Lower leg skin (tissue), 3 donors: ENCODE results near the gene CFD.

Experiments used
- POLR2A ChIP-seq, 2 donors: fragments of 450-650 bp; IDR thresholded peaks; one replicate each; pipeline ENCODE4 v1.6.1; 2016 to 2017; ENCODE audit warnings: antibody characterized with exemption in 2 of 2, mild to moderate bottlenecking in 1 of 2, moderate library complexity in 1 of 2
- TF ChIP-seq, protein P1 (sequence below), 3 donors: fragments of 450-650 bp; IDR thresholded peaks; one replicate each; pipeline ENCODE4 v1.5.1; 2016; ENCODE audit warnings: antibody characterized with exemption in 3 of 3, mild to moderate bottlenecking in 3 of 3, moderate library complexity in 2 of 3

DNA sequence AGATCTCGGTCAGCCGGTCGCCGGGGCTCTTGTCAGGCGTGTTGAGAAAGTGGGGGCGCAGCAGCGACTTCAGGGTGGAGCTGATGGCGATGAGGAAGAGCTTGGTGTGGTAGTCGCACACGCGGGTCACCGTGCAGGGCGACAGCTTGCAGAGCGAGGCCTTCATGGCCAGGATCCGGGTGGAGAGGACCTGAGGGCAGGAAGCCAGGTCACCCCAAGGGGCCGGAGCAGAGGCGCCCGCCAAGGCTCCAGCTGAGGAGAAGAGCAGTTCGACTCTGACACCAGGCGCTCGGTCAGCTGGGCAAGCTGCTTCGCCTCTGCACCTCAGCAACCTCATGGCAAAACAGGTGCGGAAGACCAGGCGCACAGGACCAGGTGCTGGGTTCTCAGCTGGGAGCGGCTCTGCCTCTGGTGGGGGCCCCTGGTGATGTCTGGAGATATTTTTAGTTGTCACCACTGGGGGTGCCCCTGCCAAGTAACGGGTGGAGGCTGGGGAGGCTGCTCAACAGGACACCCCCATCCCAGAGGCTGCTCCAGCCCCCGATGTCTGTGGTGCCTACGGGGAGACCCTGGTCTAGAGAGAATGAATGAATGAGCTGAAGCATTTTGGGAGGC lies 15.9 kb downstream of the CFD start:
- TF ChIP-seq, protein P1, sequence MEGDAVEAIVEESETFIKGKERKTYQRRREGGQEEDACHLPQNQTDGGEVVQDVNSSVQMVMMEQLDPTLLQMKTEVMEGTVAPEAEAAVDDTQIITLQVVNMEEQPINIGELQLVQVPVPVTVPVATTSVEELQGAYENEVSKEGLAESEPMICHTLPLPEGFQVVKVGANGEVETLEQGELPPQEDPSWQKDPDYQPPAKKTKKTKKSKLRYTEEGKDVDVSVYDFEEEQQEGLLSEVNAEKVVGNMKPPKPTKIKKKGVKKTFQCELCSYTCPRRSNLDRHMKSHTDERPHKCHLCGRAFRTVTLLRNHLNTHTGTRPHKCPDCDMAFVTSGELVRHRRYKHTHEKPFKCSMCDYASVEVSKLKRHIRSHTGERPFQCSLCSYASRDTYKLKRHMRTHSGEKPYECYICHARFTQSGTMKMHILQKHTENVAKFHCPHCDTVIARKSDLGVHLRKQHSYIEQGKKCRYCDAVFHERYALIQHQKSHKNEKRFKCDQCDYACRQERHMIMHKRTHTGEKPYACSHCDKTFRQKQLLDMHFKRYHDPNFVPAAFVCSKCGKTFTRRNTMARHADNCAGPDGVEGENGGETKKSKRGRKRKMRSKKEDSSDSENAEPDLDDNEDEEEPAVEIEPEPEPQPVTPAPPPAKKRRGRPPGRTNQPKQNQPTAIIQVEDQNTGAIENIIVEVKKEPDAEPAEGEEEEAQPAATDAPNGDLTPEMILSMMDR (IDR thresholded peaks at IDR 0.05) = no peak
- no peak for TF ChIP-seq POLR2A (IDR thresholded peaks at IDR 0.05)
